Measurements from ENCODE around the gene ARID3B. TPM values are rescaled to one million over a fixed set of nuclear protein-coding genes. Genes with fewer than 3 reads are reported as not detected.

Gene ARID3B
- total and polyA plus RNA-seq, 2 of the 13 experiments (the other 11 are each of a cell fraction or from before 2014, with no cell fraction given): 5.3 to 12.8 TPM

- DNase-seq (ENCODE audit: low spot score) (no peak), FAIRE-seq (no peak), ATAC-seq (no peak)
- intact Hi-C loops (cut with micrococcal nuclease; ENCODE audit: unreplicated experiment) (no loop called here), in situ Hi-C loops (cut with HindIII; ENCODE audit: extremely low pct_ligation_motif_present, low pct_unique_long_range_greater_than_20kb) (no loop called here)
- H4K20me1 ChIP-seq (ENCODE audit: insufficient read depth, low read length): no peaks in the 10 kb centered on the region
- POLR2A ChIA-PET: no interaction called here
- no peaks in the 10 kb centered on the region for H3K9me3 ChIP-seq (ENCODE audit: low read length)
- no peaks in the 10 kb centered on the region for H3K36me3 ChIP-seq (replicated peaks in 1 of 2; ENCODE audit: control insufficient read depth in 1 of 2, insufficient read depth in 2 of 2, low read length in 2 of 2)
- BruUV-seq (replicated peaks): no TSS peak
- H2AFZ ChIP-seq (ENCODE audit: low read length): no peak overlapping the region
- WGBS (ENCODE audit: low lambda C conversion rate): 0% methylated on average over 1 of the region's 3 CpGs
- H3K79me2 ChIP-seq (ENCODE audit: insufficient read depth, low read length): no peaks in the 10 kb centered on the region
- no peak overlapping the region for H3K9ac ChIP-seq (ENCODE audit: insufficient read depth, low read depth, low read length)
- CTCF ChIA-PET (ENCODE audit: low intra/inter-chr PET ratio, low total read pairs): no interaction called here
- H3K4me2 ChIP-seq (ENCODE audit: low read depth, low read length): no peak overlapping the region
- peaks cover 26% of the 10 kb centered on the region for H3K4me1 ChIP-seq (ENCODE audit: insufficient read depth, low read length)
- H3K27me3 ChIP-seq (ENCODE audit: control insufficient read depth in 1 of 2, insufficient read depth in 2 of 2, low read length in 2 of 2): peaks cover 10 to 56% of the 10 kb centered on the region in 2 experiments
- H3K27ac ChIP-seq (ENCODE audit: extremely low read length, insufficient read depth, low read length): no peak overlapping the region
- no peak overlapping the region for H3K4me3 ChIP-seq (replicated peaks in 1 of 3; ENCODE audit: insufficient read depth in 1 of 3, low read depth in 2 of 3, low read length in 3 of 3)
- TF ChIP-seq ZNF329 (CRISPR knock-in tag; IDR thresholded peaks at IDR 0.05; ENCODE audit: low read depth): no peak
- TF ChIP-seq ZNF292 (CRISPR knock-in tag; IDR thresholded peaks at IDR 0.05; ENCODE audit: borderline replicate concordance, low read depth): no peak
- TF ChIP-seq NFYC (CRISPR knock-in tag; IDR thresholded peaks at IDR 0.05): no peak
- no peak for TF ChIP-seq ZSCAN25 (CRISPR knock-in tag; IDR thresholded peaks at IDR 0.05)
- TF ChIP-seq GZF1 (CRISPR knock-in tag; IDR thresholded peaks at IDR 0.05): no peak
- no peak for TF ChIP-seq ZNF460 (CRISPR knock-in tag; IDR thresholded peaks at IDR 0.05; ENCODE audit: borderline replicate concordance)
- no peak for TF ChIP-seq ZNF451 (CRISPR knock-in tag; IDR thresholded peaks at IDR 0.05)
- TF ChIP-seq RFX1 (IDR thresholded peaks at IDR 0.05): no peak
- TF ChIP-seq ZBTB33 (CRISPR knock-in tag; IDR thresholded peaks at IDR 0.05): no peak
- no peak for TF ChIP-seq ZNF687 (CRISPR knock-in tag; IDR thresholded peaks at IDR 0.05)
- no peak for TF ChIP-seq ZNF609 (CRISPR knock-in tag; IDR thresholded peaks at IDR 0.05; ENCODE audit: borderline replicate concordance)
- TF ChIP-seq ZNF75D (CRISPR knock-in tag; IDR thresholded peaks at IDR 0.05; ENCODE audit: borderline replicate concordance): no peak
- TF ChIP-seq SOX13 (IDR thresholded peaks at IDR 0.05): no peak
- TF ChIP-seq SOX13 (CRISPR knock-in tag; conservative IDR thresholded peaks at IDR 0.05 in 1 of 2, IDR thresholded peaks at IDR 0.05 in 1 of 2): no peak
- no peak for TF ChIP-seq BORCS8-MEF2B (CRISPR knock-in tag; IDR thresholded peaks at IDR 0.05)
- TF ChIP-seq TP53 (CRISPR knock-in tag; conservative IDR thresholded peaks at IDR 0.05): no peak
These were observed 67.8 kb downstream of the ARID3B start for GRCh38 chr15:74608786-74609185.

Data from HepG2 (cell line).